GM23248 (cell line): ENCODE measurements around the gene ZGPAT. TPM values are rescaled to one million over a fixed set of nuclear protein-coding genes. Genes with fewer than 3 reads are reported as not detected.

Experiments
- DNase-seq: peaks from one replicate; pipeline ENCODE4 v3.0.0-alpha.2; 2015
- H2AFZ ChIP-seq: fragments of 200-600 bp; sonication (generic); 2 replicates; pipeline ENCODE4 v1.6.1; 2016; ENCODE audit warnings: antibody characterized with exemption
- H3F3A ChIP-seq: fragments of 200-600 bp; sonication (generic); 2 replicates; pipeline ENCODE4 v1.6.1; 2016; ENCODE audit warnings: mild to moderate bottlenecking, antibody characterized with exemption, mixed run types; ENCODE audit not compliant: insufficient read depth
- H3K27ac ChIP-seq: fragments of 200-600 bp; sonication (generic); 2 replicates; pipeline ENCODE4 v1.5.1; 2016; ENCODE audit warnings: mild to moderate bottlenecking
- H3K27me3 ChIP-seq: fragments of 200-600 bp; sonication (generic); replicated peaks from 2 replicates; pipeline ENCODE4 v1.6.1; 2016; ENCODE audit warnings: mild to moderate bottlenecking; ENCODE audit not compliant: insufficient read depth
- H3K36me3 ChIP-seq: fragments of 200-600 bp; sonication (generic); 2 replicates; pipeline ENCODE4 v1.6.1; 2016; ENCODE audit warnings: low read depth, mild to moderate bottlenecking
- H3K4me1 ChIP-seq: fragments of 200-600 bp; sonication (generic); 2 replicates; pipeline ENCODE4 v1.6.1; 2016; ENCODE audit warnings: mild to moderate bottlenecking; ENCODE audit not compliant: insufficient read depth
- H3K4me2 ChIP-seq: fragments of 200-600 bp; sonication (generic); one replicate; pipeline ENCODE4 v1.6.1; 2016; ENCODE audit warnings: mild to moderate bottlenecking; ENCODE audit not compliant: unreplicated experiment
- H3K4me3 ChIP-seq: fragments of 200-600 bp; sonication (generic); 2 replicates; pipeline ENCODE4 v1.5.1; 2016; ENCODE audit warnings: mild to moderate bottlenecking
- H3K79me2 ChIP-seq: fragments of 200-600 bp; sonication (generic); 2 replicates; pipeline ENCODE4 v1.6.1; 2016; ENCODE audit warnings: mild to moderate bottlenecking; ENCODE audit not compliant: insufficient read depth
- H3K9ac ChIP-seq: fragments of 200-600 bp; sonication (generic); 2 replicates; pipeline ENCODE4 v1.6.1; 2016; ENCODE audit warnings: mild to moderate bottlenecking
- H3K9me2 ChIP-seq: fragments of 200-600 bp; sonication (generic); 2 replicates; pipeline ENCODE4 v1.6.1; 2016; ENCODE audit warnings: mixed run types, mild to moderate bottlenecking, moderate library complexity; ENCODE audit not compliant: insufficient read depth
- H3K9me3 ChIP-seq: fragments of 200-600 bp; sonication (generic); one replicate; pipeline ENCODE4 v1.6.1; 2017; ENCODE audit warnings: low read depth
- H4K20me1 ChIP-seq: fragments of 200-600 bp; sonication (generic); 2 replicates; pipeline ENCODE4 v1.6.0; 2016; ENCODE audit not compliant: insufficient read depth
- EZH2 ChIP-seq: fragments of 200-600 bp; sonication (generic); IDR thresholded peaks from 2 replicates; pipeline ENCODE4 v1.6.1; 2018; ENCODE audit warnings: antibody characterized with exemption, mild to moderate bottlenecking; ENCODE audit not compliant: insufficient read depth, poor library complexity, severe bottlenecking
- EZH2phosphoT487 ChIP-seq: fragments of 200-600 bp; sonication (generic); IDR thresholded peaks from 2 replicates; pipeline ENCODE4 v1.6.1; 2018; ENCODE audit warnings: antibody characterized with exemption, moderate library complexity, mild to moderate bottlenecking, low read depth; ENCODE audit not compliant: insufficient read depth
- WGBS, 2 experiments: methylation state at CpG; one replicate each; pipeline ENCODE4 v1.1.6; 2015 to 2017; ENCODE audit warnings: low lambda C conversion rate in 2 of 2, low coverage in 1 of 2; ENCODE audit errors: missing lambda C conversion rate in 2 of 2; 5-methylcytosine and 5-hydroxymethylcytosine counted together
- in situ Hi-C: fragments of 300-500 bp; cut with MboI; formaldehyde crosslinking; loops from 2 replicates; pipeline ENCODE4 v1.15.0; 2020
- polyA plus RNA-seq: library from polyadenylated mRNA; unstranded; fragments of >200 nt; fragmentation: Nextera tagmentation; extraction: Ambion mirVana; gene quantifications from 2 replicates; pipeline ENCODE4 v1.2.1, GENCODE V29; 2016
- total RNA-seq: library from RNA; depleted of rRNA; stranded (reverse); fragments of >200 nt; shearing (Covaris generic); gene quantifications from 2 replicates; pipeline ENCODE4 v1.2.3, GENCODE V29; 2014

ZGPAT gene
- total and polyA plus RNA-seq, 2 experiments from 2014 or later: 22.7 to 28.5 TPM

DNA sequence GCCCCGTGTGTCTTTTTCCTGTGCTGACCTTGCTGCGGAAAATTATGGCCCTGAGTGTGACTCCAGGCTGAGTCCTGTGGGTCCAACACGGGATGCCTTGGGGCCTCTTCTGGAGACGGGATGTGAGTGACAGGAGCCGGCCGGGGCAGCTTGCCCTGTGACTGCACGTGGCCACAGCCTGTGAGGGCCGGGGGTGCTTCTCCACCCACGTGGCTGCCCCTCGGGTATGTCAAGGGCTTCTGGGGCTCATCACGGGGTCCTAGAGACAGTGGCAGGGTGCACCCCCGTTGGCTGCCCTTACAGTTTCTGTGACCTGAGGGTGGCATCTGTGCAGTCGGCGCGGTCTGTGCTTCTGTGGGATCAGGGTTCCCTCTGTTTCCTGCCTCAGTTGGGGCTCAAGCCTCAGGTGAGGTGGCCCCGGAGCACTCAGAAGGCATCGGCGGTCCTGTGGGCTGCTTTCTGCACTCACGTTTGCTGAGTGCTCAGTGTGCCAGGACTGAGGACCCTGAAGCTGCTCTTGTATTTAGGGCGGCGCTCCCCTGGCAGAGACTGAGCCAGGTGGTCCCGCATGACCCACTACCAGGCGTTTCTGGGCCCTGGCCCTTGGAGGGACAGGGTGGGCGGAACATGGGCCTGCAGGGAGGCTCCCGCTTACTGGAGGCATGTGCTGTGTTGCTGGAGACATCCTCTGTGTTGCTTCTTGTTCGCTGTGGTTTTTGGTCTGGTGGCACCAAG, 44.3 kb upstream of the ZGPAT start:
- H3K9me3 ChIP-seq: no peaks in the 10 kb centered on the region
- peaks cover 55% of the 10 kb centered on the region for H3K79me2 ChIP-seq
- WGBS, 2 experiments: 90 to 91% methylated on average over 26 of the region's 26 CpGs
- peaks cover 7% of the 10 kb centered on the region; the same call in 1 of the 2 replicates for H3F3A ChIP-seq
- H3K36me3 ChIP-seq: no peaks in the 10 kb centered on the region
- H4K20me1 ChIP-seq: no peaks in the 10 kb centered on the region
- no peak overlapping the region for H3K4me2 ChIP-seq
- H3K9me2 ChIP-seq: no peaks in the 10 kb centered on the region
- no peak overlapping the region for H3K4me3 ChIP-seq
- no peak overlapping the region for H2AFZ ChIP-seq
- in situ Hi-C loops: no loop called here
- H3K4me1 ChIP-seq: peaks cover 5% of the 10 kb centered on the region
- no peaks in the 10 kb centered on the region for H3K27me3 ChIP-seq
- no peak overlapping the region for H3K27ac ChIP-seq
- TF ChIP-seq EZH2 (no peak), EZH2phosphoT487 (no peak)
- no peak for DNase-seq
- no peak overlapping the region for H3K9ac ChIP-seq

DNA sequence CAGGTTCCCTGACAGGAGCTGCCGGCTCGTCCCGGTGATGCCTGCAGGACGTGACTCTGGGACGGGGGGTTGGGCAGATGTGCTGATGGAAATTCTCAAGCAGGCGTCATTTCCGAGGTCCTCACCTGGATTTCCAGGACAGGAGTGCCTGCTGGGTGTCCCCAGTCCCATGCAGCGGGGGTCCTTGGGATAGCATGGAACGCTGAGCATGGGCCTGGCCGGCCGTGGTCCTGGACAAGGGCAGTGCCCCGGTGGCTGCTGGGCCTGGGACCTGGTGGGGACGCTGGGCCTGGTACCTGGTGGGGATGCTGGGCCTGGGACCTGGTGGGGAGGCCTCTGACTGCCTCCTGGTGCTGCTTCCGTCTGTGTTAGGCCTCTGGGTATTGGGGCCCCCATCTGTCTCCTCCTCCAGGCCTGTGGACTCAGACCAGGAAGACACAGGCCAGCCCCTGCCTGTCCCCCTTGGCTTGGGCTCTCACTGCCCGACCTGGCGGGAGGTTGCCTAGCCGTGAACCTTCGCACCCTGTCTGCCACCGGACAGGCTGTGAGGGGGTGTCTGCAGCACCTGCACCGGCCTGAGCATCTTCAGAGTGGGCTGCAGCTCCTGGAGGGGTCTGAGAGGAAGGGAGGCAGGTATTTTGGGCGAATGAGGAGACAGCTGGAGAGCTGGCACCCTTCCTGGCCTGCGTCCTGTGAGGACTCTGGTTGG, 43.5 kb upstream of the ZGPAT start:
- H3K36me3 ChIP-seq: no peaks in the 10 kb centered on the region; the same call in 1 of the 2 replicates

DNA sequence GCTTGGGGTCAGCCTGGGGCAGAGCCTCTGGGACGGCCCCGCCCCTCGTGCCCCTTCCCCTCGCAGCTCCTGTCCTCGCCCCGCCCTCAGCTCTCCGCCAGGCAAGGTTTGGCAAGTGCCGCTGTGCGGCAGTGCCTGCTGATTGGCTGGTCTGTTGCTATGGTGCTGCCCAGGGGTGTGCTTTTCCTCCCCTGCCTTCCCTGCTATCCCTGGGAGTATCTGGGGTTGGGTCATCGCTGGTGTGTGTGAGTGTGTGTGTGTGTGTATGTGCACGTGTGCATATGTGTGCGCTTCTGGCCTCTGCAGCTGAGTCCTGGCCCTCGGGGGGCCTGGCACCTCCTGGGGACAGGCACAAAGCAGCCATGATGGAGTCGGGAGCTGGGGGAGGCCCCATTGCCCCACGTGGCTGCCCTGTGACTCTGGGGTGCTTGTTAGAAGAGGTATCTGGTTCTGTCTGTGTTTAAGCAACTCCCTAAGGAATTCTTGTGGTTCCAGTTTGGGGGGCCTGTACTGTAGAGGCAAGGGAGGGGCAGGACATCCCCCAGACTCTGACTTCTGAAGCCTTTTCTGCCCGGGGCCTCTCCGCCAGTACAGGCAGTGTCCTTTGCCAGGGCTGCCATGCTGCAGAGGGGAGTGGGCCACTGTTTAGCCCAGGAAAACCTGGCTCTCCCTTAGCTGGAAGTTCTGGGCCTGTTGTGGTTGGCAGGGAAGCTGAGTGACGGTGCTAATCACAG, 42.8 kb upstream of the ZGPAT start:
- DNase-seq: no peak
- in situ Hi-C loops: no loop called here
- Histone ChIP-seq H3K9me3 (no peaks in the 10 kb centered on the region), H3K4me3 (no peak overlapping the region), H2AFZ (no peak overlapping the region), H3F3A (no peaks in the 10 kb centered on the region), H3K79me2 (peaks cover 43% of the 10 kb centered on the region), H3K27me3 (no peaks in the 10 kb centered on the region), H3K27ac (no peak overlapping the region), H4K20me1 (no peaks in the 10 kb centered on the region), H3K36me3 (no peaks in the 10 kb centered on the region; the same call in 1 of the 2 replicates), H3K4me1 (no peaks in the 10 kb centered on the region), H3K9me2 (no peaks in the 10 kb centered on the region), H3K4me2 (no peak overlapping the region), H3K9ac (no peak overlapping the region)
- TF ChIP-seq EZH2phosphoT487: no peak
- TF ChIP-seq EZH2: no peak
- 82 to 88% methylated on average over 18 of the region's 18 CpGs for WGBS, 2 experiments

More for the DNA sequence above, 43.5 kb upstream of the ZGPAT start:
- Histone ChIP-seq H3K27me3 (no peaks in the 10 kb centered on the region), H3K9me3 (no peaks in the 10 kb centered on the region), H3K4me2 (no peak overlapping the region), H2AFZ (no peak overlapping the region), H3K4me1 (peaks cover 3% of the 10 kb centered on the region), H3K27ac (no peak overlapping the region), H3K4me3 (no peak overlapping the region), H3K79me2 (peaks cover 50% of the 10 kb centered on the region), H3K9me2 (no peaks in the 10 kb centered on the region), H3F3A (peaks cover 3% of the 10 kb centered on the region; the same call in 1 of the 2 replicates), H4K20me1 (no peaks in the 10 kb centered on the region), H3K9ac (no peak overlapping the region)
- TF ChIP-seq EZH2phosphoT487 (no peak), EZH2 (no peak)
- 93 to 94% methylated on average over 16 to 21 of the region's 22 CpGs for WGBS, 2 experiments
- in situ Hi-C loops: no loop called here
- DNase-seq: no peak

DNA sequence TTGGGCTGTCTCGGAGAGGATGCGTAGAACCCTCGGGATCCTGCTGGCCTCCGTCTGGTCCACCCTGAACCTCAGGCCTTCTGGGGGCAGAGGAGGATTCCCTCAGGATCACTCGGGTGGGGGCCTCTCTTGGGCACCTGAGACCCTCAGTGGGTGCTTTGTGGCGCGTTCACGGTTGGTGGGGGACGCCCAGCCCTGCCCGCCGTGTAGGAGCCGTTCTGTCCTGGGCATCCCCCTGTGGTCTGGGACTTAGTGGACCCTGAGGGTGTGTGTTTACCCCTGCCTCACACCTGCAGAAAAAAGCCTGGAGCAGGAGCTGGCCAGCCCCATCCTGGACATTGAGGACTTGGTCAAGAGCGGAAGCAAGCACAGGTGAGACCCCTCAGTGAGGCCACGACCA, 42.1 kb upstream of the ZGPAT start:
- TF ChIP-seq EZH2phosphoT487: no peak
- no peak for TF ChIP-seq EZH2
- no peaks in the 10 kb centered on the region for H3K4me1 ChIP-seq
- WGBS, 2 experiments: 93 to 95% methylated on average over 14 of the region's 14 CpGs
- no peak overlapping the region for H3K9ac ChIP-seq
- H2AFZ ChIP-seq: no peak overlapping the region
- no peak for DNase-seq
- in situ Hi-C loops: no loop called here
- H4K20me1 ChIP-seq: no peaks in the 10 kb centered on the region
- H3F3A ChIP-seq: no peaks in the 10 kb centered on the region
- no peak overlapping the region for H3K4me3 ChIP-seq
- H3K9me3 ChIP-seq: no peaks in the 10 kb centered on the region
- no peaks in the 10 kb centered on the region for H3K27me3 ChIP-seq
- H3K79me2 ChIP-seq: peaks cover 36% of the 10 kb centered on the region
- no peaks in the 10 kb centered on the region for H3K9me2 ChIP-seq
- H3K27ac ChIP-seq: no peak overlapping the region
- H3K4me2 ChIP-seq: no peak overlapping the region
- no peaks in the 10 kb centered on the region; the same call in 1 of the 2 replicates for H3K36me3 ChIP-seq
